ENCODE data around the gene UBC. TPM values are rescaled to one million over a fixed set of nuclear protein-coding genes. Genes with fewer than 3 reads are reported as not detected.
A peak's percentile ranks its signal among the peaks of the same experiment; 100 is the strongest.

UBC gene
- total RNA-seq, 1 donor, result 1,904 TPM

DNA sequence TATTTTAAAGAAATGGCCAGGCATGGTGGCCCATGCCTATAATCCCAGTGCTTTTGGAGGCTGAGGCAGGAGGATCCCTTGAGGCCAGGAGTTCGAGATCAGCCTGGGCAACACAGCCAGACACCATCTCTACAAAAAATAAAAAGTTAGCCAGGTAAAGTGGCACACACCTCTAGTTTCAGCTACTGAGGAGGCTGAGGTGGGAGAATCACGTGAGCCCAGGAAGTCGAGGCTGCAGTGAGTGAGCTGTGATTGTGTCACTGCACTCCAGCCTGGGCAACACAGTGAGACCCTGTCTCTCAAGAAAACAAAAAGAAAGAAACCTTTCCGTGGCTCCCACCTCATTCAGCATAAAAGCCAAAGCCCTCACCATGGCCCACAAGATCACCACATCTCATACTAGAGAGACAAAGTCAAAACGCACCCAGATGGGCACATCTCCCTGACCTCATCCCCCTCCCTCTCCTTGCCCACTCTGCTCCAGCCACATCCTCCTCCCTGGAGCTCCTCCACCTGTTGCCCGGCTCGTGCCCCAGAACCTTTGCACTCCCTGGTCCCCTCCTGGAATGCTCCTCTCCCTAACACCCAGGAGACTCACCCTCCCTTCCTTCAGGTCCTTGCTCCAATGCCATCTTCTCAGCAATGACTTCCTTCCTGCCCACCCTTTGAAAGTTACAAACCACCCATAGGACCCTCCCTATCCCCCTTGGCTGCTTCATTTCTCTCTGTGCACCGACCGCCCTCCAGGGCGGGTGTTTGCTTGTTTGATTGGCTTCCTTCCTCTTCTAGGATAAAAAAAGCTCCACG lies 46.0 kb downstream of the UBC start:
- H3K4me1 ChIP-seq (ENCODE audit: insufficient read depth, low read length), result peaks cover 11% of the 10 kb centered on the region
- no peaks in the 10 kb centered on the region for H4K20me1 ChIP-seq (ENCODE audit: insufficient read depth, low read length)
- H3K27ac ChIP-seq (ENCODE audit: low read depth, low read length), result no peak overlapping the region
- no peaks in the 10 kb centered on the region for H3K27me3 ChIP-seq (ENCODE audit: insufficient read depth, low read length)
- no peak overlapping the region for H3K4me2 ChIP-seq (ENCODE audit: insufficient read depth, low read length)
- H3K4me3 ChIP-seq (ENCODE audit: insufficient read depth, low read length), result no peak overlapping the region
- no peaks in the 10 kb centered on the region for H3K36me3 ChIP-seq (ENCODE audit: insufficient read depth, low read length)
- no peaks in the 10 kb centered on the region for H3K9me3 ChIP-seq (ENCODE audit: low read depth, low read length)
- no peaks in the 10 kb centered on the region for H3K79me2 ChIP-seq (ENCODE audit: insufficient read depth, low read length)
- no peak for DNase-seq (ENCODE audit: insufficient read length, low spot score, missing footprints)
- TF ChIP-seq, protein P1, sequence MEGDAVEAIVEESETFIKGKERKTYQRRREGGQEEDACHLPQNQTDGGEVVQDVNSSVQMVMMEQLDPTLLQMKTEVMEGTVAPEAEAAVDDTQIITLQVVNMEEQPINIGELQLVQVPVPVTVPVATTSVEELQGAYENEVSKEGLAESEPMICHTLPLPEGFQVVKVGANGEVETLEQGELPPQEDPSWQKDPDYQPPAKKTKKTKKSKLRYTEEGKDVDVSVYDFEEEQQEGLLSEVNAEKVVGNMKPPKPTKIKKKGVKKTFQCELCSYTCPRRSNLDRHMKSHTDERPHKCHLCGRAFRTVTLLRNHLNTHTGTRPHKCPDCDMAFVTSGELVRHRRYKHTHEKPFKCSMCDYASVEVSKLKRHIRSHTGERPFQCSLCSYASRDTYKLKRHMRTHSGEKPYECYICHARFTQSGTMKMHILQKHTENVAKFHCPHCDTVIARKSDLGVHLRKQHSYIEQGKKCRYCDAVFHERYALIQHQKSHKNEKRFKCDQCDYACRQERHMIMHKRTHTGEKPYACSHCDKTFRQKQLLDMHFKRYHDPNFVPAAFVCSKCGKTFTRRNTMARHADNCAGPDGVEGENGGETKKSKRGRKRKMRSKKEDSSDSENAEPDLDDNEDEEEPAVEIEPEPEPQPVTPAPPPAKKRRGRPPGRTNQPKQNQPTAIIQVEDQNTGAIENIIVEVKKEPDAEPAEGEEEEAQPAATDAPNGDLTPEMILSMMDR (IDR thresholded peaks at IDR 0.05; ENCODE audit: extremely low read depth, low read depth, low read length), result no peak
- H2AFZ ChIP-seq (ENCODE audit: low read length), result no peak overlapping the region

DNA sequence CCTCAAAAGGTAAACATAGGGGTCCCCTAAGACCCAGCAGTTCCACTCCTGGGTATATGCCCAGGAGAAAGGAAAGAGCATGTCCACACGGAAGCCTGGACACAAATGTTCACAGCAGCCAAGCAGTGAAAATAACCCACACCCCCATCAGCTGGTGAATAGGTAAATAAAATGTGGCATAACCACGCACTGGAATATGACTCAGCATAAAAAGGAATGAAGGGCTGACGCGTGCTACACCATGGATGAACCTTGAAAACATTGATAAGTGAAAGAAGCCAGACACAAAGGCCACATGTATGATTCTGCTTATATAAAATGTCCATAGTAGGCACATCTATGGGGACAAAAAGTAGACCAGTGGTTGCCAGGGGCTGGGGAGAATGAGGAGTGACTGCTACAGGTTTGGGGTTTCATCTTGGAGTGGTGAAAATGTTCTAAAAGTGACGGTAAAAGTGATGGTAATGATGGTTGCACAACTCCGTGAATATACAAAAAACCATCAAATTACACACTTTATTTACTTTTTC lies 47.0 kb downstream of the UBC start:
- Histone ChIP-seq H3K79me2 (ENCODE audit: insufficient read depth, low read length) (no peaks in the 10 kb centered on the region), H3K4me1 (ENCODE audit: insufficient read depth, low read length) (peaks cover 20% of the 10 kb centered on the region), H3K4me2 (ENCODE audit: insufficient read depth, low read length) (no peak overlapping the region), H3K4me3 (ENCODE audit: insufficient read depth, low read length) (no peak overlapping the region), H4K20me1 (ENCODE audit: insufficient read depth, low read length) (no peaks in the 10 kb centered on the region), H3K27ac (ENCODE audit: low read depth, low read length) (no peak overlapping the region), H3K36me3 (ENCODE audit: insufficient read depth, low read length) (no peaks in the 10 kb centered on the region), H3K9me3 (ENCODE audit: low read depth, low read length) (no peaks in the 10 kb centered on the region), H2AFZ (ENCODE audit: low read length) (peak overlapping the region; percentile 2), H3K27me3 (ENCODE audit: insufficient read depth, low read length) (no peaks in the 10 kb centered on the region)
- no peak for DNase-seq (ENCODE audit: insufficient read length, low spot score, missing footprints)
- TF ChIP-seq, protein P1 (IDR thresholded peaks at IDR 0.05; ENCODE audit: extremely low read depth, low read depth, low read length), result no peak

DNA sequence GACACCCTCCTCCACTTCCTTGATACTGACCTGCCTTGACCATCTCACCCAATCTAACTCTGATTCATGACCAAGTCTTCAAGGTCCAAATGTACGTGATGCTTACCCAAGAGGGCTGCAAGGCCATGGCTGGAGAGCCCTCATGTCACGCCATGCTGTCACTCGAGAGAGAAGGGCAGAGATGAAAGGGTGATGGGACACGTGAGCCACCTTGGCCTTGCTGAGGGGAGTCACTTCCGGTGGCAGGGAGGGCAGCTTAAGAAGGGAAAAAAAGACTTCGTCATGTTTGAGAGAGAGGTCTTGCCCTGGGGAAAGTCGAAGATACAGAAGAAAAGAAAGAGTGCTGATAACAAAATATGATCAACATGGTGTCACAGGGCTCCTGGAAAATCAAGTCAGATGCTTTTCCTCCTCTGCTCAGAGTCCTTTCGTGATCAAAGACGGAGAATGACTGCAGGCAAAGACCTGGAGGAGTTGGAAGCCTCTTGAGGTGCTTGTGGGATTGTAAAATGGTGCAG lies 47.5 kb downstream of the UBC start:
- H3K27me3 ChIP-seq (ENCODE audit: insufficient read depth, low read length), result no peaks in the 10 kb centered on the region
- no peaks in the 10 kb centered on the region for H3K9me3 ChIP-seq (ENCODE audit: low read depth, low read length)
- DNase-seq (ENCODE audit: insufficient read length, low spot score, missing footprints), result no peak
- H4K20me1 ChIP-seq (ENCODE audit: insufficient read depth, low read length), result no peaks in the 10 kb centered on the region
- no peaks in the 10 kb centered on the region for H3K79me2 ChIP-seq (ENCODE audit: insufficient read depth, low read length)
- H3K4me1 ChIP-seq (ENCODE audit: insufficient read depth, low read length), result peaks cover 20% of the 10 kb centered on the region
- no peak overlapping the region for H3K27ac ChIP-seq (ENCODE audit: low read depth, low read length)
- TF ChIP-seq, protein P1 (IDR thresholded peaks at IDR 0.05; ENCODE audit: extremely low read depth, low read depth, low read length), result no peak
- no peak overlapping the region for H3K4me3 ChIP-seq (ENCODE audit: insufficient read depth, low read length)
- peak overlapping the region; percentile 2 for H2AFZ ChIP-seq (ENCODE audit: low read length)
- no peak overlapping the region for H3K4me2 ChIP-seq (ENCODE audit: insufficient read depth, low read length)
- no peaks in the 10 kb centered on the region for H3K36me3 ChIP-seq (ENCODE audit: insufficient read depth, low read length)

DNA sequence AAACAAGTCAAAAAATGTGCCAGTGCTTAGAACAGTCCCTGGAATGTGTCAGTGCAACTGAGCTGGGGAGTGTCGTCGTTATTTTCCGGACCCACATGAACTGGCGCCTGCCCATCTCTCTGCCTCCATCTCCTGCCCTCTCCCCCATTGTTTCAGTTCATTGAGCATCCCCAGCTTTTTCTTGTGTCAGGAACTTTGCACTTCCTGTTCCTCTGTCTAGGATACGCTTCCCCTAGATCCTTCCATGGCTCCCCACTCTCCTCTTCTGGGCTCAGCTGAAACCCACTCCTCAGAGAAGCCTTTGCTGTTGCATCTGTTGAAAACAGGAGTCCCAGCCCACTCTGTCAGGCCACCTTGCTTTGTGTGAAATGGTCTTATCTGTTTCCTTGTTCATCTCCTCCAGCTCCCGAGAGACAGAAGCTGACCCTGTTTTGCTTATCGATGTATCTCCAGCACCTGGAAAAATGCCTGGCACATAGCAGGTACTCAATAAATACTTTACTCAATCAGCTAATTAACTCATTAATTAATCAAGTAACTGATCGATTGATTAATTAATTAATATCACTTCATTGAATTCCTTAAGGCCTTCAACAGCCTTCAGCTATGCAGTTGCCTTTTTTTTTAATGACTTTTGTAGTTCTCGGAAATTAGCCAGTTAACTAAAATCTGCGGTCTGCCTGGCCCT lies 48.1 kb downstream of the UBC start:
- Histone ChIP-seq H4K20me1 (ENCODE audit: insufficient read depth, low read length) (no peaks in the 10 kb centered on the region), H2AFZ (ENCODE audit: low read length) (no peak overlapping the region), H3K27me3 (ENCODE audit: insufficient read depth, low read length) (no peaks in the 10 kb centered on the region), H3K4me2 (ENCODE audit: insufficient read depth, low read length) (no peak overlapping the region), H3K79me2 (ENCODE audit: insufficient read depth, low read length) (no peaks in the 10 kb centered on the region), H3K36me3 (ENCODE audit: insufficient read depth, low read length) (no peaks in the 10 kb centered on the region), H3K9me3 (ENCODE audit: low read depth, low read length) (no peaks in the 10 kb centered on the region), H3K4me1 (ENCODE audit: insufficient read depth, low read length) (peaks cover 20% of the 10 kb centered on the region), H3K27ac (ENCODE audit: low read depth, low read length) (no peak overlapping the region), H3K4me3 (ENCODE audit: insufficient read depth, low read length) (no peak overlapping the region)
- TF ChIP-seq, protein P1 (IDR thresholded peaks at IDR 0.05; ENCODE audit: extremely low read depth, low read depth, low read length), result no peak
- DNase-seq (ENCODE audit: insufficient read length, low spot score, missing footprints), result no peak
